Glomerular endothelial cell (primary cell): Measurements from ENCODE around the gene CDKL4. TPM values are rescaled to one million over a fixed set of nuclear protein-coding genes. Genes with fewer than 3 reads are reported as not detected.
"Not testable (repeated sequence)": the region's sequence is repeated elsewhere in the genome, so short reads cannot be mapped to it uniquely, and the experiment has no call there.

ENCODE experiments used
- DNase-seq: peaks from one replicate; pipeline ENCODE4 v3.0.0-alpha.2; 2011; ENCODE audit warnings: low read depth, low spot score; ENCODE audit errors: extremely low read depth
- total RNA-seq: library from RNA; depleted of rRNA; stranded (reverse); fragments of >200 nt; gene quantifications from 2 replicates; pipeline ENCODE4 v1.2.3, GENCODE V29; 2015

CDKL4 gene
- total RNA-seq, 1 donor from 2014 or later: not detected

GRCh38 chr2:39181297-39181696 lies 62.5 kb downstream of the CDKL4 start:
- no peak for DNase-seq

- DNase-seq: no peak
Measured at GRCh38 chr2:39179974-39180960, 63.5 kb downstream of the CDKL4 start.

- no peak for DNase-seq
Measured at GRCh38 chr2:39178756-39179155, 65.0 kb downstream of the CDKL4 start.

GRCh38 chr2:39176997-39177396 lies 66.8 kb downstream of the CDKL4 start:
- DNase-seq: no peak

DNA sequence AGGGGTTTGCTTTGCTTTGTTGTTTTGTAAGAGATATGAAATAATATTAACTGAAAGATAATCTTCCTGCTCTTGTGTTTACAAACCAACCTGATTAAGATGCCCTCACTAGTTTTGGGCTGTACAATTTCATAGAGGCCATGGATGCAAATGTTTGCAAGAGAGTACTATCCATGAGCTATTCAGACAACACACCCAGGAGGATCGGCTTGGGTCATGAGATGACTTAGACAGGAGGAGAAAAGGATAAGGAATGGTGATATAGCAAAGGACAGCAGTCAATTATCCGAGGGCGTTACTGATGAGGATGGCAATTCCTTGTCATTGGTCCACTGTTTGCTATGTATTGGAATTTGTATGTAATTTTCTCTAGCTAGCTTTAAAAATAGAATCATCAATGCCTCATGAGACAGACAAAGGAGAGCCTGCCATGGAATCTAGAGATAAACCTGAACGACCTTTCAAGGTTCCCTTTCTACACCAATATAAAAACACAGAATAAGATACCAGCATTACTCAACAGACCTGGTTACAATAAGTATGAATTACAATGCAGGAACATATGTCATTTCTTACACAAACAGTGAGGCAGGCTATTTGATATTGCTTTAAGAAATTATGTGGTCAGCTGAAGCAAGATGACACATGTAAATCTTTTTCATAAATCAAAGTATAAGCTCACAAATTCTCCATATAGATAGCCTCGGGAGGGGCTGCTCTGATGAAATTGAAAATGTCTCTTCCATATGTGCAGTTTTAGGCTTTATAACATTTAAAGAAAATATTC lies 68.6 kb downstream of the CDKL4 start:
- DNase-seq: no peak

- DNase-seq: no peak
Measured at GRCh38 chr2:39174022-39174421, 69.7 kb downstream of the CDKL4 start.

GRCh38 chr2:39172047-39172706 lies 71.6 kb downstream of the CDKL4 start:
- DNase-seq: not testable (repeated sequence)

DNA sequence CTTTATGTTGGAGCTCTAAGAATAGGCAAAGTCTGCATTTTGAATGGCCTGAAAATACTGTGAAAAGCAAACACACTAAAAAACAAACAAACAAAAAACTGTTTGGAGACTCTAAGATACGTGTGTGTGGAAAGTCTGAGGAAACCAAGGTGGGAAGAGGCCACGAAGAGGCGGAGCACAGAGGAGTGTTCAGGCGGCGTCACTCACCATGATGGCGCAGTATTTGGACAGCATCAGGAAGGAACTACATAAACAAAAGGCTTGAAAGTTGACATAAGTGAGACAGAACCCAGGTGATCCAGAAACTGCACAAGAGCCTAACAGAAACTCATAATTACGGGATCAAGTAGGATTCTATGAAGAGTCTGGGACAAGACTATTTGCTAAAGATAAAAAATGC lies 72.1 kb downstream of the CDKL4 start:
- no peak for DNase-seq

GRCh38 chr2:39164089-39164488 lies 79.7 kb downstream of the CDKL4 start:
- DNase-seq: no peak

- no peak for DNase-seq
Measured at GRCh38 chr2:39160982-39161381, 82.8 kb downstream of the CDKL4 start.

DNA sequence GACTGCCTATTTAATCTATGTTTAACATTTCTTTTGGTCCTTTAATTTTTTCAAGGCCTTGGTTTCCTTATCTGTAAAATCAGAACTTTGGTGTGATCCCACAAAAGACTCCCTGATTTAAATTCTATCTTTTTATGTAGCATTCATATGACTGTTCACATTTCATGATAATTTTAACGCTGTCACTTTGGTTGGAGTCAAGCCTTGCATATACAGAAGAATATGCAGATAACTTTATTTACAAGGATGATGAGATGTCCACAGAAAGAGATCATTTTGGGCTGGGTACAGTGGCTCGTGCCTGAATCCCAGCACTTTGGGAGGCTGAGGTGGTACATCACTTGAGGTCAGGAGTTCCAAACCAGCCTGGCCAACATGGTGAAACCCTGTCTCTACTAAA lies 84.5 kb downstream of the CDKL4 start:
- DNase-seq: no peak

- no peak for DNase-seq
Measured at GRCh38 chr2:39158351-39158750, 85.4 kb downstream of the CDKL4 start.

GRCh38 chr2:39156846-39157245 lies 86.9 kb downstream of the CDKL4 start:
- no peak for DNase-seq

GRCh38 chr2:39156107-39156506 lies 87.7 kb downstream of the CDKL4 start:
- DNase-seq: no peak

GRCh38 chr2:39155573-39155972 lies 88.2 kb downstream of the CDKL4 start:
- not testable (repeated sequence) for DNase-seq

DNA sequence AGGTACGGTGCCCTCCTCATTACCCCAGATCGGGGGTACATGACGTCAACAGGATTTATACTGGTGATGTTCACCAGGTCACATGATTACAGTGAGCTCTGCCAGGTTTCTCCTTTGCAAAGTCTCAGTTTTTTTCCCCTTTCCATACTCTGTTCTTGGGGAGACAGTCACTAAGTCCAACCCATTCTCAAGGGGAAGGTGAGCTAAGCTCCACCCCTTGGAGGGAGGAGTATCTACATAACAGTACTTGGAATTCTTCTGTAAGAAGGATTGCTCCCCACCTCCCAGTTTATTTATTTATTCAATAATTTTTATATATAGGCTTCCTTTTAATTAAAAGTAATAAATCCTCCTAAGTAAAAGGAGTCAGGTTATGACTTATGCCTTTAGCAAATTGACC lies 88.8 kb downstream of the CDKL4 start:
- DNase-seq: no peak

GRCh38 chr2:39153312-39153711 lies 90.5 kb downstream of the CDKL4 start:
- no peak for DNase-seq

DNA sequence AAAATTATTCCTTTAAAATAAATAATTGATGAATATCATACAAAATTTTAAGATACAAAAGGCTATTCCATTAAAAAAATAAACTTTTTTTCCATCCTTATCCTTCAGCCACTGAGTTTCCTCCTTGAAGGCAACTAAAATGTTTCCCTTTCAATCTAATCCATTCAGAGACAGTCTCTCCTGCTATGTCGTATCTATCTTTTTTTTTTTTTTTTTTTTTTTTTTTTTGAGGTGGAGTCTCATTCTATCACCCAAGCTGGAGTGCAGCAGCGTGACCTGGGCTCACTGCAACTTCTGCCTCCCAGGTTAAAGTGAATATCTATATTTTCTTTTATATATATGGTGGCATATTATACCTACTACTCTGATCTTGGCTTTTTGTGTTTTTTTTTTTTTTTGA lies 91.3 kb downstream of the CDKL4 start:
- DNase-seq: no peak

GRCh38 chr2:39150890-39151497 lies 92.8 kb downstream of the CDKL4 start:
- DNase-seq: no peak

DNA sequence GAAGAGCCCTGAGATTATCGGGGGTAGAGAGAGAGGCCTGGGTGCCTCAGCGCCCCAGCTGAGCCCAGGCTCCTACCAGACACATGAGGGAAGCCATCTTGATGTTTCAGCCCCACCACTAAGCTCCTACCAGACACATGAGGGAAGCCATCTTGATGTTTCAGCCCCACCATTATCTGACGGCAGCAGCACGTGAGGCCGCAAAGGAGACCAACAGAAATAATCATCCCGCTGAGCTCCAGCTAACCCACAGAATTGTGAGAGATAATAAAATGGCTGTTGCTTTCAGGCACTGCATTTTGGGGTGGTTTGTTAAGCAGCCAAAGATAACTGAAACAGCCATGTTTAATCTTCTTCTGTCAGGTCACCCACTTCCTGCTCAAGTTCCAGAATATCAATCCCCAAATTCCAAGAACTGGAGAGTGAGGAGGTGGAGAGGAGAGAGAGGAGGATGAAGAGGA lies 93.6 kb downstream of the CDKL4 start:
- DNase-seq: no peak

DNA sequence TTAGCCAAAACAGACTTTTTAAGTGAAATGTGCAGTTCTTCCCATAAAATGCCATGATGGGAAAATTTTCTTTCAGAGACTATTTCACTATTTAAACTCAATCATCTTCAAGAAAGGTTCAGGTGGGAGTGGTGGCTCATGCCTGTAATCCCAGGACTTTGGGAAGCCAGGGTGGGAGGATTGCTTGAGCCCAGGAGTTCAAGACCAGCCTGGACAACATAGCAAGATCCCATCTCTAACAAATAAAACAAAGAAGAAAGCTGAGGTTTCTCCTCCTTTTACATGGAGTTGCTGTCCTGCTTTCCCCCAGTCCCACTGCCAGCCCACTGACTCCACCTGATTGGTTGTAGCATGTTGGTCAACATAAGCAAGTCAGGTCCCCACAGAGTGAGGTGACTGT lies 97.1 kb downstream of the CDKL4 start:
- no peak for DNase-seq
